CD4-positive, alpha-beta T cell treated with Interleukin-17A for 4 hours (primary cell): ENCODE data around the gene DNTT.
"Not testable (repeated sequence)": the region's sequence is repeated elsewhere in the genome, so short reads cannot be mapped to it uniquely, and the experiment has no call there.

Experiments used
- DNase-seq: peaks from one replicate; pipeline ENCODE4 v3.0.0-alpha.2; 2020; ENCODE audit warnings: mixed read lengths

DNTT gene

DNA sequence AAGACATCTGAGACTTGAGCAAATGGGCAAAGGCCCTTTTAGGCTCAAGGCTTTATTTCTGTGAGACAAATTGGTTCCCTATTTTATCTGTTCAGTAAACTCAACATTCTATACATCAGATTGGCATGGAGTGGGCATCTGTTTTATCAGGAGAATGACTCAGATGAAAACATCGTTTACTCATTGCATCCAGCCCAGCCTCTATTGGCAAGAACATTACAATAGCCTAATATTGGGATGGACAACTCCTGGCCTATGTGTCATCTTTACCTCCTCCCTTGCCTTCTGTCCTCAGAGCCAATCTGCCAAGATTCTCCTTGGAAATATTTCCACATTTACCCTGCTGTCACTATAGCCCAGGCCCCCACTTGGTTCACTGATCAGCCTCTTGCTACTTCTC is 27.4 kb upstream of the DNTT start:
- DNase-seq: no peak

DNA sequence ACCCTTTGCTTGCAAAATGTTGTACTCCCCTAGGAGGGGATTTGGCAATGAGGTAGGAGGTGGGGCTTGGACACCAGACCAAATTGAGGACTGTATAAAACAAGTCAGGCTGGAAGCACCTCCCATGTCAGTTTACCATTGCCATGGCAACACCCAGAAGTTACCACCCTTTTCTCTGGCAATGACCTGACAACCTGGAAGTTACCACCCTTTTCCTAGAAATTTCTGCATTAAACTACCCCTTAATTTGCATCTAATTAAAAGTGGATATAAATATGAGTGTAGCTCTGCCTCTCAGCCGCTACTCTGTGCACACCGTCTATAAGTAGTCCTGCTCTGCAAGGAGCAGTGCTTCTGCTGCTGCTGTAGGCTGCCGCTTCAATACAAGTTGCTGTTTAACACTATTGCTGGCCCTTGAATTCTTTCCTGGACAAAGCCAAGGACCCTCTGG is 25.0 kb upstream of the DNTT start:
- no peak for DNase-seq

DNA sequence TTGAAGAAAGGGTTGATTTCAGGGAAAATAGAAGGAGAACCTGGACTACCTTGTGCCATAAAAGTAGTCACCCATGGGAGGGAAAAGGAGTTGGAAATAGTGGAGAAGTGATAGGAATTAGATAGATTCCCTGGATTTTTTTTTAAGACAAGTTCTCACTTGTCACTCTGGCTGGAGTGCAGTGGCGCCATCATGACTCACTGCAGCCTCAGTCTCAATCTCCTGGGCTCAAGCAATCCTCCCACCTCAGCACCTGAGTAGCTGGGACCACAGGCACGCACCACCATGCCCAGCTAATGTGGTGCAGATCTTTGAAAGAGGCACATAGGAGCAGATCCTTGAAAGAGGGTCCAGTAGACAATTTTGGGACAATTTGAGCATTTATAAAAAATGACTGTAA is 23.4 kb upstream of the DNTT start:
- DNase-seq: no peak

DNA sequence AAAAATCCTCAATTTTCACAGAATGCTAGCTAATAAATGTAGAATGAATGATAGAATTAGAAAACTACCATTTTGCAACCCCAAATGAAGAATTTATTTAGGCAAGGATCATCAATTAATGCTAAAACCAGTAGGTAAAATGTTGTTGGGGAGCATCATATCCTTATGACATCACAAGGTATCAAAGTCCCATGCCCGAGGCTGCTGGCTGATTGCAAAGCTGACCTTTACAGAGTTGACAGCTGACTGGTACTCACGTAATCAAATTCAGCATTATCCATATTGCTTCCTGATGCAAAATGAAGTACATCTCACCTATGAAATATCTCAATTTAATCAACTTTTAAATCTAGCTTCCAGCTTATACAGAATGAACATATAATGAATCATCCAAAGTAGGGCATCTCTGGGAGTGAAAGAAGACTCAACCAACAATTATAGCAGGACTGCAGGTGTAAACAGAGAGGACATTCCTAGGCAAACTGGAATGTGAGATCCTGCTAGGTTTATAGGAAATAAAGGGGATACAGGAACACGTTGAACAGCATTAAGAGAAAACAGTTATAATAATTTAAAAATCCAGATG is 22.7 kb upstream of the DNTT start:
- no peak for DNase-seq

DNA sequence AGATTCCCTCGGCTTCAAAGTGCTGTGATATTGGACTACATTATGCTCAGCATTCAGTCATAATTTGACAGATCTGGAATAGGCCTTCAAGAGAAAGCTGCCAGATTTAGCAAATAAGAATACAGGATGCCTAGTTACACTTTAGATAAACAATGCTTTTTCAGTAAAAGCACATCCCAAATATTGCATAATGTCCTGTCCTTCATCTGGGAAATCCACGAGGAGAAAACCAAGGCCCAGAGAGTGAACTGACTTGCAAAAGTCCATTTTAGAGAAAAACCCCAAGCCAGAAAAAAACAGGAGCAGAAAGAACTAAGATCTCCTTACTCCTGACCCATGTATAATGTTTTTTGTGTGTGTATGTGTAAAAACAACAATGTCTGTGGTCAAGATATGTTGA is 20.9 kb upstream of the DNTT start:
- no peak for DNase-seq

DNA sequence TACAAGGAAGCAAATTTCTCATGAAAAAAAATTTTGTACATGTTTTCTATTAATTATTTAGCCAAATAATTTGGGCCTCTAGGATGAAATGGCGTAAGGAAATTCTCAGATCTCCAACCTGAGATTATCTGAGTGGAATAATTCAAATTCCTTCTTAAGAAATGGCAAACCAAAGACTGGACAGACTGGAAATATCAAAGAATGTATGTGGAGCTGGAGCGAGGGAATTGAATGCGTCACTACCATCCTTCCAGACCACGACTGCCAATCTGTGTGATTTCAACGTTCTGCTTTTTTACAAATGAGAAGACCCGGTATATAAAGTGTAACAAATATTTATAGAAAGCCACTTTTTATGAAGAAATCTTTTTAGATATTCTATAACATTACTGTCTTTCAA is 20.5 kb upstream of the DNTT start:
- no peak for DNase-seq

DNA sequence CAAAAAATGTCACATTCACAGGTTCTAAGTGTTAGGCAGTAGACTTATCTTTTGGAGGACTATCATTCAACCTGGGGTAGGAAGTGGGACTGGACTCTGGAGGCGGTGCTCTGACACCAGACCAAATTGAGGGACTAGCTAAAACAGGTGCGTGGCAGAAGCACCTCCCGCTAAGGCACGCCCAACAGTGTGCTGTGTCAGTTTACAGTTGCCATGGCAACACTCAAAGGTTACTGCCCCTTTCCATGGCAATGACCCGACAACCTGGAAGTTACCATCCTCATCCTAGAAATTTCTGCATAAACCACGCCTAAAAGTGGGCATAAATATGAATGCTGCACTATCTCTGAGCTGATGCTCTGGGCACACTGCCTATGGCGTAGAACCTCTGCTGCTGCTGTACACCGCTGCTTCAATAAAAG is 18.9 kb upstream of the DNTT start:
- DNase-seq: no peak

DNA sequence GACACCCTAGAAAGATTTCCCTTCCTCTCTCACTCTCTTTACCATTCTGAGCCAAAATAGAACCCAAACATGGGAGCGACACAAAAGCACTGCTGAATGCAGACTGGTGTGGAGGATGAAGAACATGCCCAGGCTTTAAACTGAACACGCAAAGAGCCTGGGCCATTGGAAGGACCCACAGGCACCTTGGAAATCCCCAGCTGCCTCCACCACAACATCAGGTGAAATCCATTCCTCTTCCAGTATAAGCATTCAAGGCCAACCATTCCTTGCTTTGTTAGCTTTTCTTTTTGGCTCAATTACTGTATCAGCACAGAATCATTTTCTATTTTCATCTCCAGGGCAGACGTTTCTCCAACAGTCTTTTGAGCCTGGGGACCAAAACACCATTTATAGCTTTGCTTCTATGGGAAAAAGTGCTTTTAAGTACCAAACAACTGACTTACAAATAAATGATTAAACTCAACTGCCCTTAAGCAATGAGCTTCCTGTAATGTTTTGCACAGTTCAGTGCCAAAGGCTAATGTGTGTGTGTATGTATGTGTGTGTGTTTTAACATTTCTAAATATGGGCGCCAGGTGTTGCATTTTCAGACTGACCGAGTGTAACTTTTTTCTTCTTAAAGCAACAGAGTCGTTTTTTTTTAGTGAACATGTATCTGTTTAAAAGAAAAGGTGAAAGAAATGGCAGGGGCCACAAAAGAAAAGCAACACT is 16.7 kb upstream of the DNTT start:
- no peak for DNase-seq

DNA sequence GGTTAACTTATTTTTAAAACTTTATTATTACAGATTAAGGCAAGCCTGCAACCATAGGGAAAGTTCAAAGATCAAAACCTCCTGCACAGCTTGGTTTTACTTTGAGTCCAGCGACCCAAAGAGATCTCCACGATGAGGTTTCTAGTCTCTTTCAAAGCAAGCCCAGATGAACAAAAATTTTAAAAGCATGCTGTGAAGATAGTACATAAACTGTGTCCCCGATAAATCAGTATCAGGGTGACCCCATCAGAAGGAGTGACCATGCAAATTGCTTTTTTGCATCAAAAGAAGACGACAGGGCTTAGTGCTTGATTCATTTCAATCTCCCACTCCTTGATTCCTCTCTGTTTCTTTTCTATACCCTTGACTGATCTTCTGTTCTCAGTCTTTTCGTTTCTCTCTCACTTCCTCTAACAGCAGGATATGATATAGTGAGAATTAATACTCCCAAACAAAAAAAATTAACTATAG is 16.0 kb upstream of the DNTT start:
- DNase-seq: no peak

DNA sequence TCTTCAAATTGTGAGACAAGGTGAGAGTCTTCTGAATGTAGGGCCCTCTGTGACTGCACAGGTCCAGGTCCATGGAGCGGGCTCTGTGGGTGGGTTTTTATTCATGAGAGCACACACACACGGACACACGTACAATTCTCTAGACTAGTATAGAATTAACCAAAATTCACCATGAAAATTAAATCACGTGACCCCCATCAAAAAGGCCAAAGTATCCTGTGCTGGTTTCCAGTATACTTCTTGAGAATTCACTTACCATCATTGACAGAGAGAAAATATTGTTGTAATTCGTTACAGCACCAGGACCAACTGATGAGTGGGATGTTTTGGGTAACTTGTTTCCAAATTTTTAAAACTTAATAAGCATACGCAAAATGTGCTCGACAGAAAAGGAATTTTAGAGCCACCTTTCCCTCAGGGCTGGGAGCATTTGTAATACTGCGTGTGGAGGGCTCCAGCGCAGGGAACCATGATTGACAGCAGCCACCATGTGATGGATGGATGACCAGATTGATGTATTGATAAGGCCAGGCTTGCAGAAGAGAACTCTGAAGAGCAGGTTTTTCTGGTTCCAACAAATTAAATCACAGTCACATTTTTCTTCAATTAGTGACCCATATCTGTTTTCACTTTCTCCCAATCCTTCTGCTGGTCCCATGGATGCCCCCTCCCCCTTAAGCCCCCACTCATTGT is 14.9 kb upstream of the DNTT start:
- DNase-seq: no peak

DNA sequence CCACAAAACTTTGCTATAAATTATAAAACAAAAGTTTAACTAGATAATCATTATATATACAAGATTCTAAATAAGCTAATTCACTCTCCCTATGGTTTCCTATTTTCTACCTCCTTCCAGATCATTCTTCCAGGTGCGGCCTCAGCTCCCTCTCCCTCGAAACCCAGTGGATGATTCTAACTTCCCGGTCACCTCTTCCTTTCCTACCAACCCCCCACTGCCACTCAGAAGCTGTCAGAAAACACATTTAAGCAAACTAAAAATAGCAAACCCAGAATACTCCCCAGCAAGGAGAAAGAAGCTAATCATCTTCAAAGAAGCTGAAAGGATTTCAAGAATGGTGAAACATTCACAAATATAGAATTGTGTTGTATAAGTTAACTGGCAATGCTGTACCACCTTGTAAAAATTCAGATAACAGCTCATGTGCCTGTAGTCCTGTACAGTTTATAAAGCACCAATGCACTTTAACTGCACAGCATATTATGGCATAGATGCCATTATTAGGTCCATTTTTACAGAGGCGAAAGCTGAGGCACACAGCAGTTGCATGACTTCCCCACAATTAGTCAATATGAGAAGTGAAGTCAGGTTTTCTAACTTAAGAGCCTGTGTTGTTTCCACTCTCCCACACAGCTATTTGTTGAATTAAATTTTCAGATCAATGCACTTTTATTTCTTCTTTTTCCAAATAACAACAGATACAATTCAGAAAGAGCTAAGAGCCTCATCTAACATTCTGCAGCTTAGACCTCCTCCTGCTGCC is 13.7 kb upstream of the DNTT start:
- DNase-seq: no peak

DNA sequence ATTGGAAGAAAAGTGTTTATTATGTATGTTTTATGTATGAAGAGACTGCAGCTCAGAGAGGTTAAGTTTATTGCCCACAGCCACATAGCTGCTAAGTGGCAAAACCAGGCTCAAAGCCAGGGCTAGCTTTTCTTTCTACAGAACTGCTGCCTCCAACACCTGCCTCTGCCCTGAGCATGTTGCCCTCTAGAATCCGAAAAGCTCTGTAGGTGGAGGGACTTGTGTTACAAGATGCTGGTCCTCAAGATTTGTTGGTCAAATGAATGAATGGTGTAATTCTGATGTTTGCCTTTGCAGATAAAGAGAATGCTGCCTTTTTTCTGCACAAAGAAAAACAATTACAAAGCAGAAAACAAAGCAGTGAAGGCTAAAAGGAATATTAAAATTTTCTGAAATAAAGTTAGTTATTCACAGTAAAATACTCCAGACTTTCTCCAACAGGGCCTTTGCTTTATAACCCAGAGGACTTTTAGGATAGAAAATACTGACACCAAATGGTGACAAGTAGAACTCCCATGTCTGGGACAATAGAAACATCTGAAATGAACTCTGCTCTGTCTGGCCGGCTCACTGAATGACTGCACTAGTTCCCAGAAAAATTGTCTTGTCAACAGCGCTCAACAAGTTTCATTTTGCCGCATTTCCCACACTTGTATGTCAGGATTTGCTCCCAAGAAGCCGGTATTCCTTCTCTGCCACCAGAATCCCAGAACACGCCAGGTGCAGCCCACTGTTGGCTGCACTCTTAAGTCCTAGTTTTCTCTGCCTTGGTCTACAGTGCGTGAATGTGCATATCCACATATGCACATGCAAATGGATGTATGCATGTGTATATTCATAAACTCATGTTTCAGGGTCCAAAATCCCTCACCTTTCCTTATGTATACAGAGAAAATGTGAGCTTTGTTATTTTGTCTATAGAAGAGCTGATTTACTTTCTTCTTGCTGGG is 11.0 kb upstream of the DNTT start:
- DNase-seq: peak; percentile 29

DNA sequence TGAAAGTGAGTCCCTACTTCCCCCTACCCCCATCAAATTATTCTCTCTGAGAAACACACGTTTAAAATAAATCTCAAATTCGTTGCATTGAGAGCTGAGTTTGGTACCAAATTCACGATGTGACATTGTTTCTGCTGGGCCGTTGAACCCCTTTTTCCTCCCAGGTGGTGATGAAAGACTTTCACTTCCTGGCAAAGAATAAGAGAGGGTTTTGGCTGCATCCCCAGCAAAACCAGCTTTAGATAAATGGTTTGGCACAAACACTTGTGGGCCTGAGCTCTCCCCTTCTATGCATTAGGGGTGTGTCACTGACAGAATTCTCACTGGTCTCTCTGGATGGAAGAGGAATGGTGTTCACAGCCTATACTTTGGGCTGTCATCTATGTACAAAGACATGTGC is 8.8 kb upstream of the DNTT start:
- DNase-seq: peak; percentile 9

DNA sequence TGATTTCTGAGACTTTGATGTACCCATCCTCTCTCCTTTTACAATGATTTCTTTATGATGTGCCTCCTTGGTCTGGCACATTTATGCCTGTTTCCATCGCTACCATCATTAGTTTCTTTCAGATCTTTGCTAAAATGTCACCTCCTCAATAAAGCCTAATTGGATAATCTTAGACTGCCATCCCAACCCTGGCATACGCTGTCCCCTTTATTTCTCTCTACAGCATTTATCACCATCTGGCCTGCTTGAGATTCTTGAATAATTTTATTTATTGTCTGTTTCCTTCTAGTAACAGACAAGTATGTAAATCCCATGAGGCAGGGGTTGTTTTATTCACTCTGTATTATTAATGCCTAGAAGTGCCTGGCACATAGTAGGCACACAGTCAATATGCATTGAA is 6.7 kb upstream of the DNTT start:
- DNase-seq: no peak

DNA sequence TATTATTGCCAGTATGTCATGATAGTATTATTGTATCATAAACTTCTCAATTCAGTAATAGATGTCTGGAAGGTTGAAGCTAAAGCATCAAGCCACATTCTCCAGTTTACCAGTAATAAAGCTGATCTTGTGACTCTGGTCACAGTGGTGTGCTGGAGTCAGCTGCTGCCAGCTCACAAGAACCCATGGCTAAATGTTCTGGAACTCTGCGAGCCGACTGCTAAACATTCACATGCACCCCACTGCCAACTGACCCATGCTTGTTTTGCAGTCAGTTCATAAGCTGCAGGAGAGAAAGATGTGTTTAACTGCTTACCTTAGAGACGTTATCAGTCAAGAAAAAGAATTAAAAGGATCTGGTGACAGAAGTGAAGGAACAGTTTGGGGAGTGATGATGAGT is 5.9 kb upstream of the DNTT start:
- no peak for DNase-seq

DNA sequence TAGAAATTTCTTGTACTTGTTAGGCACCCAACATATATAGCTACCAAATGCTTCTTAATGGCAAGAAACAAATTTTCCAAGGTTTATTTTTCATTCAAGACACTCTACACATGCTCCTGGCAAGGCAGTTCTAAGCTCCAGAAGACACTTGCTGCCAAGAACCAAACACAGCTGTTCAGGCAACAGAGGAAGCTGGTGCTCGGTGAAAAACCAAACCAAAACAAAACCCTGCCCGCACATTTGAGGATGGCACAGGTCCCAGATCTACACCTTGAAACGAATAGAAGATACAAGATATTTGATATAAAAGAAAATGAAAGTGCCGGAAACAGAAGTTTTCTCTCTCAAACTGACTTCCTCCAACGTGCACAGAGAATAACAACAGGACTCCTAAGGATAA is 4.9 kb upstream of the DNTT start:
- DNase-seq: peak; percentile 54

DNA sequence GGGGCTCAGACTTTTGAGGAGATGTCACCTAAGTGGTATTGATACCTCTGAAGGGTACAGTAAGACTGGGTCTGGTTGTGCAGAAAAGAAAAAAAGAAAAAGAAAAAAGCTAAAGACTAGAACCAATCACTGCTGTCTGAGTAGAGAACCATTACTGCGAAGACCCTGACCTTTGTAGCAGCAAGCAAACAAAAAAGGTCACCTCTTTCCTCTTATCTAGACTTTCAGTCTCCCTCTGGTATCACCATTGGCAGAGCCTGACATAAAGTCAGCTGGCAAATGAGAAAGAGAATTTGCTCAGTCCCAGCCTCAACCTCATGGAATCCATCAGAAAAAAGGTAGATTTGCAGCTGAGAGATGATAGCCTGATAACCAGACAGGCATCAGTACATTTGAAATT is 2.6 kb upstream of the DNTT start:
- no peak for DNase-seq

DNA sequence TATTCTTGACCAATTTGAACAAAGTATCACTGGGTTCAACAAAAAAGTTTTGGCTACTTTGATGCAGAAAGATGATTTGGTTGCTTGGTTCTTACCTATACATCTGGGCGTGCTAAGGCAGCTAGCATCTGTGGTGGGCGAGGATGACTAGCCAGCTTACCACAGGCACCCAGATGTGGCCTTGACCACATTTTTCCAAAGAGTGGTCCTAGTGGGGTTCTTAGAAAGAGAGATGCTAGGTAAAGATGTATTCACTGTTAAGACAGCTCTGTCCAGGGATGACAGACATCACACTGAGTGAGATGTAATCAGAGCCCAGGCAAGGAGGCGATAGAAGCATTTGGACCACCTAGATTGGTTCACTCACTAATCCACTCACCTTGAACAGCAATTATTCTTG is 785 bp downstream of the DNTT start:
- DNase-seq: no peak

DNA sequence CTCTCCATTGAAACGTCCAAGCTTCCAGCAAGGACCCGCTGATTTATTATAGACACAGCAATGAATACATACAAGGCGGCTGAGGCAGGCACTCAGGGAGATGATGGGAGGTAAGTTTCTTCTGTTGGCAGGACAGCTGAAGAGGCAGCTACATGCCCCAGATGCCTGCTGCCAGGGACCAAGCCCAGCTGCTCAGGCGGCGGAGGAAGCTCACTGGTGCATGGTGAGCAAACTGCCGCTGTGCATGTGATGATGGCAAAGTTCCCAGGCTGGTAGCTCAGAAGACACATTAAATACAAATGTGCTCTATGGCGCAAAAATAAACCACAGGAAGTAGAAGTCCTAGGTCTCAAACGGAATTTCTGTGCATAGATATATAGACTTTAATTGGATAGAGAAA is 2.3 kb downstream of the DNTT start:
- peak; percentile 51 for DNase-seq

DNA sequence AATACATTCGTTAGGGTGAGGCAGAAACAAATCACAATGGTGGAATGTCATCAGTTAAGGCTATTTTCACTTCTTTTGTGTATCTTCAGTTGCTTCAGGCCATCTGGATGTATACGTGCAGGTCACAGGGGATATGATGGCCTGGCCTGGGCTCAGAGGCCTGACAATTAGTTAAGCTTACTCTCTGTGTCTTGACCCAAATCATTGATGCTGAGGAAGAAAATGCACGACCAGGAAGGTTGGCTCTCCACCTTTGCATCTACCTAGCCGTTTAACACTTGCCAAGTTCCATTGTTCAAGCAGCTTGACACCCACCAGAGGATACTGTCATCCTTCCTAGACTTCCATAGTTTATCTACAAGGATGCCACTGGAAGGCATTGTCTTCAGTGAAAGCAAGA is 4.6 kb downstream of the DNTT start:
- DNase-seq: not testable (repeated sequence)

DNA sequence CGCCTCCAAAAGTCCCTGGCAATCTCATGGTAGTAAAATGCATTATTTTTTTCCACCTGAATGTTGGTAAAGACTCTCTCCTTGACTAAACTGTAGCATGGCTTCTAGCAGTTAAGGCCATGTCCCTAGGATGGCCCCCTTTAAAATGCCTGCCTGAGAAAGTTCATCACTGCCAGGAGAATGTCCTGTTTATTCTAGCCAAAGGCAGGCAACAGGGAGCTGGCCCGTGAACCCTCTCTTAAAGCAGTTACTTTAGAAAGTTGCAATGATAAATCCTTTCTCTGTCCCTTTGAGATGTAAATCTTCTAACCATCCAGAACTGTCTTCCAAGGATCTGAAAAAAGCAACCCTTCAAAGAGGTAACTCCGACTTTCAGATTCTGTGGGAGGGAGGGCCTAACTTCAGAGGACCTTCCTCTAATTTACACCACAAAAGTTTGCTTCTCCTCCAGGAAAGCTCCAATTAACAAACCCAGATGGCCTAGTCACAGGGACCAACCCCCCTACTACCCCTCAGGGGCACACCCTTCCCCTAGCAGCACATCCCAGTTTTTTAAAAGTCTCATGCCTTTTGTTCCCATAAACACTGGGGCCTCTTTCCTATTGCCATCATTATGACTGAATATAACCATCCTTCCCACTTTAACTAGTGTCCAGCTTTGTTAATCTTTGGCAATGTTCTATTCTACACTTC is 5.5 kb downstream of the DNTT start:
- no peak for DNase-seq

DNA sequence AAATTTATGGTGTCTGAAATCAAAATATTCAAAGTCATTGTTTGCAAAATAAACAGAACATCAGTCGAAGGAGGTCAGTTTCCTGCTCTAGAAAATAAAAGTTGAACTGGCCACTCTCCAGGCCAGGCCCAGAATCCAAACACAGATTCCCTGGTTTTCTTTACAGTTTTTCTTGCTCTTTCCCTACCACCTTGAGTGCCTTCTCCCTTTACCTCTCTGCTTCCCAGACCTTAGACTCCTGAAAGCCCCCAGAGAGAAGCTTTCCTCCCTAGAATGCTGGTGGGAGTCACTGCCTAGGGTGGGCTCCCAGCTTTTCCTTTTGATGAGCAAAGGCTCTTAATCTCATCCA is 6.1 kb downstream of the DNTT start:
- no peak for DNase-seq
